Stimulated activated CD4-positive, alpha-beta T cell treated with anti-CD3 and anti-CD28 coated beads, Interleukin-12 subunit alpha, Interleukin-12 subunit beta, amount 100 ng/mL, for 4 hours (primary cell): ENCODE results near the gene HCCS.
"Not testable (repeated sequence)": the region's sequence is repeated elsewhere in the genome, so short reads cannot be mapped to it uniquely, and the experiment has no call there.

ENCODE experiments used
- DNase-seq: peaks from one replicate; pipeline ENCODE4 v3.0.0-alpha.2; 2020

Gene HCCS

DNA sequence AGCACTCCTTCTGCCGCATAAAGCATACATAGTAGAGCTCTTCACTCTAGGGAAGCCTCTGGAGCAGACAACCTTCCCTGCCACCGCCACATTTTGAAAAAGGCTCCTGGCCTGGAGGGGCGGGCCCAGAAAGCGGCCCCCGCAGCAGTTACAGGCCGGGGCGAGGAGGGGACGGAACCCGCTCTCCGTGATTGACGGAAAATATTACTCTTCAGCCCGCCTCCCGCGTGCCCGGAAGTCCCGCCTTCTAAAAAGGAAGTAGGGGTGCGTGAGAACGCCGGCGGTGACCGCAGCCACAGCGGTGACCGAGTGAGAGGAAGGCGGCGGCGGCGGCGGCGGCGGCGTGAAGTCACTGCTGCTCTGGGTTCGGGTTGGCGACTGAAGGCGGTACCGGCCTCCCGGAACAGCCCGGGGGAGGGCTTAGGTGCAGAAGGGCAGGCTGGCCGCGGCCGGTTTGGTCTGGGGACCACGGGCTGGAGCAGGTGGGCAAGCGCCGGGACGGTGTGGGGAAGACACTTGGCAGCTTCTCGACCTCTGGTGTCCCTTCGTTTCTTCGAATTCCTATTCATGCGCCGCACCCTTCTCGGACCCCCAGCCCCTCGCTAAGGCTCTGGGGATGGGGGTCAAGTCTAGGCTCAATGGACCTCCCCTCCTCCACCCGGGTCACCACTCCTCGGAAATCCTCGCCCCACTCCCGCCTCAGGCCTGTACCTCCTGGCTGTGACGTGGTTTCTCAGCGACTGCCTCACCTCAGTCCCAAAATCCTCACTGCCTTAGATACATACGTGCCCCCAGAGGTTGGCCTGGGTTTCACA, at the start of gene HCCS:
TSS of gene HCCS (plus strand) at position 296 of the 815 bp plus-strand sequence. CDS start 729 bp downstream, outside the sequence.
- peak; percentile 67 for DNase-seq

DNA sequence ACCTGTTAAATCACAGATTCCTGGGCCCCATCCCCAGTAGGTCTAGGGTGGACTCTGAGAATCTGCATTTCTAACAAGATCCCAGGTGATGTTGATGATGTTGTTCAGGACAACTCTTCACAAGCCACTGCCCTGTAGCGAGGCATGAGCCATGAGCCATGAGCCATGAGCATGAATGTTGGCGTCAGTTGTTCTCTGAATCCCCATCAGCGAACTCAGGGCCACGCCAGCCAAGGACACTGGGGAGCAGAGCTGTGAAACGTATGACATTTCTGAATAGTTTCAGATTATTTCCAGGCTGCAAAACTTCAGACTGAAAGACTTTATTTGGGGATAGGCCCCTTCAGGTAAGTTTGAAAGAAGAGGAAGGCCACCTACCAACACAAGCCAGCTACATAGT, 46.9 kb upstream of the HCCS start:
- no peak for DNase-seq

DNA sequence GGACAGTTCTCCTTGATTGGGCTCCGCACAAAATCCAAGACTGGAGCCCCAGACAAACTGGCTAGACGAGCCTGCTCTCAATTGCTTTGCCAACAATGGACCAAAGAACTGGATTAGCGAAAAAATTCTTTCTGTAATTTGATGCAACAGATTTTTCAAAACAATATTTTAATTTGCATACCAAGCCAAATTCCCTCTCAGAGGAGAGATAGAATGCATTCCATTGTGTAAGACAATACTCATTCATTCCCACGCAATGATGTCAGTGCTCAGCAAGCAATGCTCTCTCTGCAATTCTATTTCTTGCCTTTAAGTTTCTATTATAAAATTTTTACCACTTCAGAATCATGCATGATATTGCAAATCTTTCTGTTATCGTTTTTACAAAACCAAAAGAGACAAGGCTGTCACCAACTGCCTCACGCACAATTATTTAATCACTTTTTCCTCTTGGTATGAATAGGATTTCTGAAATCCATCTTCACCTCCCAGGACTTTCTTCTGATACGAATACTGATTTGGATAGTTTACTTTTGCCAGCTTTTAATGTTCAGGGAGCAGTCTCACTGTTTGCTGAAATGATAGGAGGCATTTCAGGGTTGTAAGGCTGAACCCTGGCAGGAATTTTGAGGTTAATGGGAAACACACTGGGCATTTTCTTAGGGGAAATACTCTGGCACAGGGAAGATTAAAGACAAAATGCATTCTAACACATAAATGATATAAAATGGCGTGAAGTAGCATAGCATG, 46.1 kb upstream of the HCCS start:
- no peak for DNase-seq

DNA sequence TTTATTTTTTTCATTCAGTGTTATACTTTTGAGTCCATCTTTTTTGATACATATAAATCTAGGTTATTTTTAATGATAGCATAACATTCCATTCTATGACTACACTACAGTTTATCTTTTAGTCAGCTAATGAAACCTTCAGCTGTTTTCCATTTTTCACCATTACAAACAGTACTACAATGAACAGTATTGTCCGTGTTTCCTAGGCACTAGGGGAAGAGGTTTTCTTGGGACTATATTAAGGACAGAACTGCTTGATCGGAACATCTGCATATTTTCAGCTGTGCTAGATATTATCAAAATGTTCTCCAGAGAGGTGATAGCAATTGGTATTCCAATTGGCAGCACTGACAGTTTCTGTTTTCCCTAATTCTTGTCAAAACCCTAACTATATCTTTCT, 44.3 kb upstream of the HCCS start:
- DNase-seq, result no peak

DNA sequence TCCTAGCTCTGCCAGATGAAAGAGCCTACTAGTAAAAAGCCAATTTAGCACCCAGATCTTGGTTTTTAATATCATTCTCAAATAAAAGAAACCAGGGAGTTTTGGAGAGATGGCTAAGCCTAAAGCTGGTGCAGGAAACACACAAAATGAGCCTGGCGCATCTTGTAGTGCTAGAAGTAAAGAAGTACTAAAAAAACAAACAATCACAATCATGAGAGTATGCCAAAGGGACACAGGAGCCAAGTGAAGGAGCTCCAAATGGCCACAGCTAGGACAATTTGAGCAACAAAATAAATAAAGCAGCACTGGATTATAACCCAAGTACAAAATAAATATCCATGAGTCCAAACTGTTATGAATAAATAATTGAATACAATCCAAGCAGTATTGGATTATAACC, 37.8 kb upstream of the HCCS start:
- DNase-seq, result no peak

DNA sequence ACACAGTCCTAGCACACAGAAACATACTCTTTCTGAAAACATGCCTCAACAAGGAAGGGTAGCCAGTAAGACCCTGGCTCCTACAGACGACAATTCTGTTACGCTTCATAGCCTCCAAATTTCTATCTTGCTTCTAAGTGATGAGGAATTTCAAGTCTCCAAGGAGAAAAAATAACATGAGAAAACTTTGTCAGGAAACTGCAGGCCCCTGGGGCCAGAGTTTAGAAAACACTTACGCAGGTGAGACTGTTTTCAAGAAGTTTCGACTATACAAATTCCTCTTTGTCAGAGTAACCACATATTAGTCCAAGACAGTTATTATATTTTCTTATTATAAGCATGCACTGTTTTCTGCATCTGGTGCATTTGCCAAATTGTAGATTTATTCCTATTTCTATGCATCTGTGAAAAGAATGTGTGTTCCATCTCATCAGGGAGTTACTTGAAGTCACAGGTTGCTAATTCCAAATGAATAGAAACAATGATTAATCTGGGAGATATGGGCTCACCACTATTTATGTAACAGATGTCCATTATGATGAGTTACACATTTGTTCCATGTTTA, 30.3 kb upstream of the HCCS start:
- DNase-seq, result no peak

DNA sequence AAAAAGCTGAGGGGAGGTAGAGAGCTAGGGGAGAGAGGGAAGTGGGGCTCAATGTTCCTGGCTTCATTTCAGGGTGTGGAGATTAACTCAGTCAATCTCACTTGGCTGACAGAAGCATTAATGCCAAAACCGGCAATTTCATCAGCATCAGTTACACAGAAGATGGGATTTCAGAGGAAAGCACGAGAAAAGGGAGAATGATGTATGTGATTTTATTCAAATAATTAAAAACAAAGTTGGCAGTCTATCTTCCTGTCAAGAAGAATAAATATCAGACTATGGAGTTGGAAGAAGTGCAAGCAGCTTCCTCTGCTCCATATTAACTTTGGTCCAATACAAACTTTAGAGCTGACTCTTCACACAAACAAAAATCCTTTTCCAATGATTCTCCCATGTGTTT, 29.6 kb upstream of the HCCS start:
- no peak for DNase-seq

DNA sequence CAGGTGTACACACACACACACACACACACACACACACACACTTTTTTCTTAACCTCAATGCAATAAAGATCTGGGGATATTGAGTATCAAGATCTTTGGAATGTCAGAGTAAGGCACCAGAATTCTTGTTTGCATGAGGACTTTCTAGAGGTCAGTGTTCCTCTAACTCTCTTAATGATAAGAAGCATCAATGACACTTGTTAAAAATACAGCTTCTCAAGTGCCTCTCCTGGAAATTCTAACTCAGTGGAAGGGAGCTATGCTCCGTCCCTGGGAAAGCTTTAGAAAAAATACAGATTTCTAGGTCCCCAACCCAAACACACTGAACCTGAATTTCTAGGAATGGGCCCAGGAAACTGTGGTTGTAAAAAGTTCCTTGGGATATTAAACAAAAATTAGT, 25.8 kb upstream of the HCCS start:
- no peak for DNase-seq

DNA sequence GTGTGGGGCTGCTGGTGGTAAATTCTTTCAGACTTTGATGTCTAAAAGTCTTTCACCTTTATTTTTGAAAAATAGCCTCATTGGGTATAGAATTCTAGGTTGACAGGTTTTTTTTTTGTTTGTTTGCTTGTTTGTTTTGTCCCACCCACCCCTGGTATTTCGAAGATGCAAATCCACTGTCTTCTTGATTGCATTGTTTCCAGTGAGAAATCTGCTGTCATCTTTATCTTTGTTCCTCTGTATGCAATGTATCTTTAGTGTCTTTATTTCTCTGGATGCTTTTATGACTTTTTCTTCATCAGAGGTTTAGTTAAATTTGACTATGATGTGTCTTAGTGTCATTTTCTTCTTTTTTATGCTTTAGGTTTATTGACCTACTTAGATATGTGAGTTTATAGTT, 21.3 kb upstream of the HCCS start:
- no peak for DNase-seq

DNA sequence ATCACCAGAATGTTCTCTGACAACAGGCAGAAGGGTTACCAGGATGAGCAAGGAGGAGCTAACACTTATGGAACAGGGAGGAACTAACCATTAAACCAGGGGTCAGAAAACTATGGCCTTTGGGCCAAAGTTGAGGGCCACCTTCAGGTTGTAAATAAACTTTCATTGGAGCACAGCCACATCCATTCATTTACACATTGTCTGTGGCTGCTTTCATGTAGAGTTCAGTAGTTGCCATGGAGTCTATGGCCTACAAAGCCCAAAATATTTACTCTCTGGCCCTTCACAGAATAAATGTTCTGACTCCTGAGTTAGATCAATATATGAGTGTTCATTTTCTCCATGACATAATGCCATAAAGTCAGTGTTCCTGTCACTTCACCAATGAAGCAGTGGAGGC, 13.2 kb upstream of the HCCS start:
- DNase-seq, result no peak

DNA sequence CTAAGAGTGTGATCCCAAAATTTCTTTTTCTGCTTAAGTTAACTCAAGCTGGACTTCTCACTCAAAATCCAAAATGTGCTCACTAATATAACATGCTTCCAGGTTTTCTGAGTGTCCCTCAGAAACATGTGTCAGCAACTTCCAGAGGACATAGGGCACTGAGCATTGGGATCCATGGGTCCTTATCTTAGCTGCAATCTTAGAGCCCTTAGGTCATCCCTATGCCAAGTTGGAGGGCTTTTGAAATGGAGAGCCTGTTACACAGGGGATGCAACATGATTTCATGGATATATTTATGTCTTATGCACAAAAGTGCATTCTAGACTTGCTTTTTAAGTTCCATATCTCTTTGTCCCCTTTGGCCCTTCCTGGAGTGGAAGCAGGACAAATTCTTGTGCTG, 11.7 kb upstream of the HCCS start:
- no peak for DNase-seq

DNA sequence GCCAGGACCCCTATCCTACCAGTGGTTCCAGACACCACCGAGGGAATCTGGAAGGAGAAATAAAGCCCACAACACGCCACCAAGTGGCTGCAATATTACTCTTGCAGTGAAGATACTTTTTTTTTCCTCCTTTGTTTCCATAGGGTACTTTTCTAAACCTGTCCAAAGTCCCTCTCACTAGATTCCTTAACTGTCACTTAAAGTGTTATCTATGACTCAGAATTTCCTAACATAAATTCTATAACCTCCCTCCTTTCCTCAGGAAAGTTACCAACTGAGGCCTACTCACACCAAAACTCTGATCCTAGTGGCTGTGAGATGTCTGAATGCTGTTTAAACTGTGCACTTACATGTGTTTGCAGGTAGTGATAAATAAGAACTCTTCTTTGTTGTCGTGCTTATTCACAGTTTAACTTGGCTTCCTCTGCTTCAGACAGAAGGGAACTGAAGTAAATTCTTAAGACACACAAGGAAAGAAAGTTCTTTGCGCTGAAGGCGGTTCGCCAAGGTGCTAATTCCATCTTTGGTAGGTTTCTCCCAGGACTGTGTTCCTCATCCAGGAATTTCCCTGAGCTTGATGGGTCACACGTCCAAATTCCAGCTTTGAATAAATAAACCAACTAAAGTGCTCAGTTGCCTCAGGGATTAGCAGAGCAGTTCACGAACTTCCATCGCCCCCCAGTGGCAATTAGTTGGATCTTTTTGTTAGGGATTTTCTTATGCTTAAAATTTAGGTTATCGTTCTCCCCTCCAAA, 10.7 kb upstream of the HCCS start:
- no peak for DNase-seq

DNA sequence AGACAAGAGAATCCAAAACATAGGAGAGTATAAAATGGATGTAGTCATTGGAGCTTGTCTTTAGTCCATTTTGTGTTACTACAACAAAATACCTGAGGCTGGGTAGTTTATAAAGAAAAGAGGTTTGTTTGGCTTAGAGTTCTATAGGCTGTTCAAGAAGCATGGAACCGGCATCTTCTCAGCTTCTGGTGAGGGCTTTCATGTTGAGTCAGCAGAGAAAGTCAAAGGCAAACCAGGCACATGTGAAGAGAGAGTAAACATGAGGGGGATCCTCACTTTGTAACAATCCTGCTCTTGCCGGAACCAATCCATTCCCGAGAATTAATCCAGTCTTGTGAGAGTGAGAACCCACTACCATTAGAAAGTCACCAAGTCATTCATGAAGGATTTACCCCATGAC, 8.1 kb upstream of the HCCS start:
- no peak for DNase-seq

DNA sequence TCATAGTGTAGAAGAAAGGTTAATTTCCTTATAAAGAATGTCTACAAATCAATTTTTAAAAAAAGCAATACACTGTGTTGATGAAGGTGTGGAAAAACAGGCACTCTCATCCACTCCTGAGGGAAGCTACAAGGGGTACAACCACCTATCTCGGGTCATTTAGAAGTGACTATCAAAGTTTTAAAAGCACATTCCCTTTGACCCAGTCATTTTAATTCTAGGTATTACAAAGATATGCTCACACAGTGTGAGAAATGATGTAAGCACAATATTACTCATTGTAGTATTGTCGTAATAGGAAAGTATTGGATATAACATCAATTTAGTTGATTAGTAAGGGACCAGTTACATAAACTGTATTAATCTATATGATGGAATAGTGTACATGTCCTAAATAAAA, 7.4 kb upstream of the HCCS start:
- no peak for DNase-seq

DNA sequence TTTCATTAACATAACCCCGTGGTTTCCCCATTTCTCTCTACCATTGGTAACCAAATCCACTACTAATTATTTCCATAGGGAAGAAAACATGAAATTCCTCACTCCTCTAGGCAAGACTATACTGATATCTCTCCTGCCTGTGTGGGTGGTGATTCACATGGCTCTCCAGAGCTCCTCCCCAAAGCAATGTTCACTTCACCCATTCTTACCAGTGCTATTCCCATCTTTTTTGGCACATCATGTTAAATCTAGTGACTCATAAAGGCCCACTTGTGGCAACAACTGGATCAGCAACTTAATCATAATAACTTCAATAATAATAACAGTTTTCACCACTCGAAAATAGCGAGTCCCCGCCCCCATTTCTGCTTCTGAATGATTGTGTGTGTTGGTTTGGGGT, 6.1 kb upstream of the HCCS start:
- DNase-seq, result no peak

DNA sequence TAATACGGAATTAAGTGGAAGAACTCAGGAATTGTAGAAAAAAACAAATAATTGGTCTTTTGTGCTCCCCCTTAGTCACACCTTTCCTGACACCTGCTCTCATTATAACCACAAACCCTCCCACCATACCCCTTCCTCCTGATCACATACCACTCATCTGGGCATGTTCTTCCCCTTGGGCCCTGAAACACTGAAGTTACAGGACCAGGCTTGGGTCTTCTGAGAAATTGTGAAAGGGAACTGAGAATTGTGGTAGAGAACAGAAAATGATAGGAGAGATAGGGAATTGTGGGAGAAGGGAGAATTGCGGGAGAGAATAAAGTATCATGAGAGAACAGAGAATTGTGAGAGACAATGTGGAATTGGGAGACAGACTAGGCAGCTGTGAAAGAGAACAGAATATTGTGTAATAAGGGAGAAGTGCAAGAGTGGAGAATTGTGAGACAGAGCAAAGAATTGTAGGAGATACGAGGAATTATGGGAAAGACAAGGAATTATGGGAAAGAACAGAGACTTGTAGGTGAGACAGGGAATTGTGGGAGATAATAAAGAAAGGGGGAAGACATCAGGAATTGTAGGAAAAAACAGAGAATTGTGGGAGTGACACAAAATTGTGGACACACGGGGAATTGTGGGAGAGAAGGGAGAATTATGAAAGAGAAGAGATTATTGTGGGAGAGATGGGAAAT, 2.7 kb upstream of the HCCS start:
- DNase-seq, result no peak

DNA sequence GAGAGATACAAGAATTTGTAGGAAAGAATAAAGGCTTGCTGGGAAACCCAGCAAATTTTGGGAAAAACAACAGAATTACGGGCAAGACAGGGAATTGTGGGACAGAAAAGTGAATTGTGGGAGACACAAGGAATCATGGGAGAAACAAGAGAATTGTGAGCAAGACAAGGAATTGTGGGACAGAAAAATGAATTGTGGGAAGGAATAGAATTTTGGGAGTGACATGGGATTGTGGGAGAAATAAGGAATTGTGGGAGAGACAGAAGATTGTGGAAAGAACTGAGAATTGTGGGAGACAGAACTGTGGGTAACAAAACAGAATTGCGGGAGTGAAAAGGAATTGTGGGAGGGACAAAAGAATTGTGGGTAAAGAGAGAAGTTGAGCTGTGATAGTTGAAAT, 1.2 kb upstream of the HCCS start:
- no peak for DNase-seq

DNA sequence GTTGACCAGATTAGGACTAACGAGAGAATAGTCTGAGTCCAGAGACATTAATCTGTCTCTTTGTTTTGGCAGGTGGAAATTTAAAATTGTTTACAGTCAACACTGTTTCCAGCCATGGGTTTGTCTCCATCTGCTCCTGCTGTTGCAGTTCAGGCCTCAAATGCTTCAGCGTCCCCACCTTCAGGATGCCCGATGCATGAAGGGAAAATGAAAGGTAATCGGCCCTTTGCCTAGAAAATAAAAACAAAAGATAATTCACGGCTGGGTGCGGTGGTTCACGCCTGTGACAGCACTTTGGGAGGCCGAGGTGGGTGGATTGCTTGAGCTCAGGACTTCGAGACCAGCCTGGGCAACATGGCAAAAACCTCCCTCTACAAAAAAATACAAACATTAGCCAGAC, 815 bp downstream of the HCCS start:
- DNase-seq, result no peak

DNA sequence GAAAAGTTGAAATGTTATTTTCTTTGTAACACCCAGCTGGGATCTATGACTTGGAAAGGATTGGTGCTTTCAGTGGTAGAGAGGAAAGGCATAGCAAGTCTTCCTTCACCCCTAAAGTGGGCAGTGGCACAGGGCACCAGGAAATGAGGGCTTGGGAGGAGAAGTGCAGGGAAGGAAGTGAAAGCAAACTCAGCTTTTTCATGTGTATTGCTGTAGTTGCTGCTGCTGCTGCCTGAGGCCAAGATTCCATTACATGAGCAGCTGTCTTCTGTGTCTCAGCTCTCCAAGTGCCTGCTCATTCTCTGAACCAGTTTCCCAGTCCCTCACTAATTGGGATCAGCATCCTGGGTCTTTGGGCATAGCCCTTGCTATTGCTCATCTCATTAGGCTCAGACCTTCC, 2.6 kb downstream of the HCCS start:
- DNase-seq, result no peak

DNA sequence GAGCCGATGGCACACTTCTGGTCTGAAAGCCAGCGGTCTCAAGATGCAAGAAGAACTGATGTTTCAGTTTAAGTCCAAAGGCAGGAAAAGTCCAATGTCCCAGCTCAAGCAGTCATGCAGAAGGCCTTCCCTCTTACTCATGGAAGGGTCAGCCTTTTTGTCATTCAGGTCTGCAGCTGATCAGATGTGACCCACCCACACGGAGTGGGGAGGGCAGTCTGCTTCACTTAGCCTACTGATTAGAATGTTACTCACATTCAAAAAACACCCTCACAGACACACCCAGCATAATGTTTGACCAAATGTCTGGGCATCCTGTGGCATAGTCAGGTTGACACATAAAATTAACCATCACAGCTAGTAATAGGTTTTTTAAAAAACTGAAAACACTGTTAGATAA, 6.6 kb downstream of the HCCS start:
- DNase-seq, result no peak

DNA sequence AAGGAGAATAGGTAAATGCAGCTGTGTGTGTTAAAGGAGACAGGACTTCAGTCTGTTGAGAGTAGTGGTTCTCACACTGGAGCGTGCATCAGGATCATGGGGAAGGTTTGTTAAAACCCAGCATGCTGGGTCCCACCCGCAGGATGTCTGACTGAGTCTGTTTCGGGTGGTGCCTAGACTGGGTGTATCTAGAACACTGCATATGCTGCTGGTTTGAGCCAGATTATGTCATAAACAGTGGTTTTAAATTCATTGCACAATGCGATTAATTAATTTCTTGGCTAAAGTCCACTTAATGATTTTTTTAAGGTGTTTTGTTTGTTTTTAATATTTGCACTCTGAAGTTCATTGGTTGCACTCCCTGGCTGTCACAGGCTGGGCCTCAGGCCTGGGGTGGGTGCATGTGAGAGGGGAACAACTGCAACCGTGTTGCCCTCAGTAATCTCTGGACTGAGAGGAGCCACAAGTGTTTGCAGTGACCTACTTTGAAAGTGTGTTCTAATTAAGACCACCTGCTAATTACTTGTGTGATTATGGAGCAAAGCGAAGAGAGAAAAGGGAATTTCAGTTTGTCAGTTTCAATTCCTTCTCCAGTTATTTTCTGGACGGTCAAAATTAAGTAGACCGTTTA, 8.3 kb downstream of the HCCS start:
- no peak for DNase-seq

DNA sequence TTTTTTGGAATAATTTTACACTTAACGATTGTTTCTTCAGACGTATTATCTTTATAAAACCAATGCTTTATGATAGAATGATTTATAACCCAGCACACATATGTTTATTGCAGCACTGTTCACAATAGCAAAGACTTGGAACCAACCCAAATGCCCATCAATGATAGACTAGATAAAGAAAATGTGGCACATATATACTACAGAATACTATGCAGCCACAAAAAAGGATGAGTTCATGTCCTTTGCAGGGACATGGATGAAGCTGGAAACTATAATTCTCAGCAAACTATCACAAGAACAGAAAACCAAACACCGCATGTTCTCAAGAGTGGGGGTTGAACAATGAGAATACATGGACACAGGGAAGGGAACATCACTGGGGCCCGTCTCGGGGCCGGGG, 12.0 kb downstream of the HCCS start:
- DNase-seq, result not testable (repeated sequence)
